ENCODE results near the gene HMBS.

- TF ChIP-seq CTCF (IDR thresholded peaks at IDR 0.05; ENCODE audit: low read length) (no peak), EZH2 (IDR thresholded peaks at IDR 0.05; ENCODE audit: borderline replicate concordance, low read length) (no peak)
These were observed 31.5 kb downstream of the HMBS start for GRCh38 chr11:119116235-119116594.
